ENCODE data around the gene SLC25A53.

DNA sequence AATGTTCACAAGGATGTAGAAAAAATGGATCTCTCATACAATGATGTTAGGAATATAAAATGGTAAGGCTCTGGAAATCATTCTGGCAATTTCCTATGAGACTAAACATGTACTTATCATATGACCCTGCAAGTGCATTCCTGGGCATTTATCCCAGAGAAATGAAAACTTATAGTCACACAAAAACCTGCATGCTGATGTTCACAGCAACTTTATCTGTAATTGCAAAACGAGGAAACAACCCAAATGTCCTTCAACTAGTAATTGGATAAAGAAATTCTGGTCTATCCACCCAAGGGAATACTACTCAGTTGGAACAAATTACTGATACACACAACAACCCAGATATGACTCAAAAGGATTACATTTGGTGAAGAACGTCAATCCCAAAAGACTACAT lies 30.0 kb downstream of the SLC25A53 start:
- no peak for TF ChIP-seq CTCF (IDR thresholded peaks at IDR 0.05)
- TF ChIP-seq POLR2AphosphoS5 (IDR thresholded peaks at IDR 0.05) = no peak
- no peak for TF ChIP-seq POLR2A (IDR thresholded peaks at IDR 0.05)

Measured in breast epithelium (tissue), 3 donors.